ENCODE data around the gene SLC16A13. TPM values are rescaled to one million over a fixed set of nuclear protein-coding genes. Genes with fewer than 3 reads are reported as not detected.

The SLC16A13 gene
- total RNA-seq, 1 experiment from 2014 or later, result 8.7 TPM

DNA sequence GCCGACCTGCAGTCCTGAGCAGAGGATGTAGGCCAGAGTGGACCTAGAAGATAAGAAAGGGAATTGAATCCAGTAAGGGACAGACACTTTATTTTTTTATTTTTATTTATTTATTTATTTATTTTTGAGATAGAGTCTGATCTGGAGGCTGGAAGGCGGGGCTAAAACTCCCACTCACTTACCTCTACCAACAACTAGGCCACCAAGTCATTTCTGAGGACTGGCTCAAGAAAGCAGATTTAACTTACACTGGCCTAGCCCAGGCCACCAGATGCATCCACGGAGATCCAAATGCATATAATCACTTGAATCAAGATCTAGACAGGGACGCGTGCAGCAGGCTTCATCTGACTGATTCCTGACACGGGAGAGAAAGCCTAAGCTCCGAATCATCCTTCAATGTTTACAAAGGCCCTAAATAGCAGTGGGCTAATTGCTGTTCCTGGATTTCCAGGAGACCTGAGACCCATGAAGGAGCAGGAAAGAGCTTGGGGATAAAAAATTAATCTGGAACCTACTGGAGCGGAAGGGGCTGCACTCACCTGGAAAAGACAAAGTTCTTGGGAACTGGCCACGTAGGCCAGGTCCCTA lies 41.1 kb upstream of the SLC16A13 start:
- H3K9me3 ChIP-seq, result no peaks in the 10 kb centered on the region
- DNase-seq, result no peak
- no peaks in the 10 kb centered on the region for H3K9me3 Mint-ChIP-seq (ENCODE audit: unreplicated experiment)
- no peak overlapping the region for H3K27ac Mint-ChIP-seq (ENCODE audit: unreplicated experiment)
- TF ChIP-seq, protein P1, sequence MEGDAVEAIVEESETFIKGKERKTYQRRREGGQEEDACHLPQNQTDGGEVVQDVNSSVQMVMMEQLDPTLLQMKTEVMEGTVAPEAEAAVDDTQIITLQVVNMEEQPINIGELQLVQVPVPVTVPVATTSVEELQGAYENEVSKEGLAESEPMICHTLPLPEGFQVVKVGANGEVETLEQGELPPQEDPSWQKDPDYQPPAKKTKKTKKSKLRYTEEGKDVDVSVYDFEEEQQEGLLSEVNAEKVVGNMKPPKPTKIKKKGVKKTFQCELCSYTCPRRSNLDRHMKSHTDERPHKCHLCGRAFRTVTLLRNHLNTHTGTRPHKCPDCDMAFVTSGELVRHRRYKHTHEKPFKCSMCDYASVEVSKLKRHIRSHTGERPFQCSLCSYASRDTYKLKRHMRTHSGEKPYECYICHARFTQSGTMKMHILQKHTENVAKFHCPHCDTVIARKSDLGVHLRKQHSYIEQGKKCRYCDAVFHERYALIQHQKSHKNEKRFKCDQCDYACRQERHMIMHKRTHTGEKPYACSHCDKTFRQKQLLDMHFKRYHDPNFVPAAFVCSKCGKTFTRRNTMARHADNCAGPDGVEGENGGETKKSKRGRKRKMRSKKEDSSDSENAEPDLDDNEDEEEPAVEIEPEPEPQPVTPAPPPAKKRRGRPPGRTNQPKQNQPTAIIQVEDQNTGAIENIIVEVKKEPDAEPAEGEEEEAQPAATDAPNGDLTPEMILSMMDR (IDR thresholded peaks at IDR 0.05; ENCODE audit: insufficient read depth in 1 of 2, low read depth in 1 of 2, low read length in 1 of 2, severe bottlenecking in 1 of 2, unreplicated experiment in 1 of 2), result no peak
- H3K4me3 Mint-ChIP-seq (ENCODE audit: unreplicated experiment), result no peak overlapping the region
- H3K36me3 ChIP-seq (ENCODE audit: control insufficient read depth, insufficient read depth, low read length), result no peaks in the 10 kb centered on the region
- H3K4me3 ChIP-seq (ENCODE audit: low read depth, low read length), result no peak overlapping the region
- H3K27me3 ChIP-seq (replicated peaks; ENCODE audit: control insufficient read depth, insufficient read depth, low read length), result no peaks in the 10 kb centered on the region
- CTCF ChIA-PET, result no interaction called here
- H3K36me3 Mint-ChIP-seq (ENCODE audit: insufficient read depth, unreplicated experiment), result peaks cover 6% of the 10 kb centered on the region
- intact Hi-C loops (cut with micrococcal nuclease; ENCODE audit: unreplicated experiment), result no loop called here
- POLR2A ChIA-PET, result interaction anchor here (0.6 kb wide), 1 partner anchor 8 kb away, joined by 4 read pairs; no protein-coding TSS in a partner anchor
- no peaks in the 10 kb centered on the region for H3K27me3 Mint-ChIP-seq (ENCODE audit: insufficient read depth, unreplicated experiment)
- H3K4me1 ChIP-seq, result no peaks in the 10 kb centered on the region
- H3K4me1 Mint-ChIP-seq (ENCODE audit: low read depth, unreplicated experiment), result no peaks in the 10 kb centered on the region
- no TSS peak for BruUV-seq (replicated peaks)

DNA sequence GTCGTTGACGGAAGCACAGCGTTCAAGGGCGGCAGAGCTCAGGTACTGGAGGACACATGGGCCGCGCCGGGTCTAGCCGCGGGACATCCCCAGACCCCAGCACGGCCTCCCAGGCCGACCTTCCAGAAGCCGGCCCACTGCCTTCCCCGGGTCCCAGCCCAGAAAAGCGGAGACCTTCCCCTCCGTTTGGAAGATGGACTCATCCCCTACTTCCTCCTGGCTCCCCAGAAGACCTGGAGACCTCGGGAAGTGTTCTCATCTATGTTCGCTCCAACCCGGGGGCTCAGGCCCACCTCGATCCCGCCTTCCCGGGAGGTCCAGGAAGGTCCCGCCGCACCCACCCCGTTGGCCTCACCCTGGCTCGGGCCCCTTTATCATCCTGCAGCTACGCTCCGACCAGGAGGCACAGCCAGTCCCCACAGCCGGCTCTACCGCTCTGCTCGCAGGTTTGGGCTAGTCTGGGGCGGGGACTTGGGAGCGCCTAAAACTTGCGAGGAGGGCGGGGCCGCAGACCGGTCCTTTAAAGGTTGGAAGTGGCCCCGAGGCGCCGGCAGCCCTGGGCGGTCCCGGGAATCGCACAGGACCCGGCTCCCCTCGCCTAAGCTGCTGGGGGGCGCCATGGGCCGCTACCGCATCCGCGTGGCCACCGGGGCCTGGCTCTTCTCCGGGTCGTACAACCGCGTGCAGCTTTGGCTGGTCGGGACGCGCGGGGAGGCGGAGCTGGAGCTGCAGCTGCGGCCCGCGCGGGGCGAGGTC lies 40.1 kb upstream of the SLC16A13 start, which contains the start of gene ALOX12:
Gene ALOX12 (plus strand): TSS at position 550 of the 756 bp plus-strand sequence. CDS start 69 bp downstream, at position 619.
- peaks cover 6% of the 10 kb centered on the region for H3K36me3 Mint-ChIP-seq (ENCODE audit: insufficient read depth, unreplicated experiment)
- no peaks in the 10 kb centered on the region for H3K27me3 Mint-ChIP-seq (ENCODE audit: insufficient read depth, unreplicated experiment)
- BruUV-seq (replicated peaks), result no TSS peak
- no peaks in the 10 kb centered on the region for H3K4me1 ChIP-seq
- H3K4me1 Mint-ChIP-seq (ENCODE audit: low read depth, unreplicated experiment), result no peaks in the 10 kb centered on the region
- DNase-seq, result no peak
- no peaks in the 10 kb centered on the region for H3K36me3 ChIP-seq (ENCODE audit: control insufficient read depth, insufficient read depth, low read length)
- no peaks in the 10 kb centered on the region for H3K9me3 ChIP-seq
- H3K9me3 Mint-ChIP-seq (ENCODE audit: unreplicated experiment), result no peaks in the 10 kb centered on the region
- TF ChIP-seq, protein P1 (IDR thresholded peaks at IDR 0.05; ENCODE audit: insufficient read depth in 1 of 2, low read depth in 1 of 2, low read length in 1 of 2, severe bottlenecking in 1 of 2, unreplicated experiment in 1 of 2), result no peak
- ChIA-PET POLR2A (interaction anchor here (0.6 kb wide), 1 partner anchor 9 kb away, joined by 4 read pairs; no protein-coding TSS in a partner anchor), CTCF (interaction anchor here (1.1 kb wide), 1 partner anchor 9 kb away, joined by 3 read pairs; no protein-coding TSS in a partner anchor)
- H3K27ac Mint-ChIP-seq (ENCODE audit: unreplicated experiment), result no peak within 1 kb of the TSS
- intact Hi-C loops (cut with micrococcal nuclease; ENCODE audit: unreplicated experiment), result no loop called here
- H3K4me3 ChIP-seq (ENCODE audit: low read depth, low read length), result no peak within 1 kb of the TSS
- H3K4me3 Mint-ChIP-seq (ENCODE audit: unreplicated experiment), result no peak within 1 kb of the TSS
- H3K27me3 ChIP-seq (replicated peaks; ENCODE audit: control insufficient read depth, insufficient read depth, low read length), result no peaks in the 10 kb centered on the region

DNA sequence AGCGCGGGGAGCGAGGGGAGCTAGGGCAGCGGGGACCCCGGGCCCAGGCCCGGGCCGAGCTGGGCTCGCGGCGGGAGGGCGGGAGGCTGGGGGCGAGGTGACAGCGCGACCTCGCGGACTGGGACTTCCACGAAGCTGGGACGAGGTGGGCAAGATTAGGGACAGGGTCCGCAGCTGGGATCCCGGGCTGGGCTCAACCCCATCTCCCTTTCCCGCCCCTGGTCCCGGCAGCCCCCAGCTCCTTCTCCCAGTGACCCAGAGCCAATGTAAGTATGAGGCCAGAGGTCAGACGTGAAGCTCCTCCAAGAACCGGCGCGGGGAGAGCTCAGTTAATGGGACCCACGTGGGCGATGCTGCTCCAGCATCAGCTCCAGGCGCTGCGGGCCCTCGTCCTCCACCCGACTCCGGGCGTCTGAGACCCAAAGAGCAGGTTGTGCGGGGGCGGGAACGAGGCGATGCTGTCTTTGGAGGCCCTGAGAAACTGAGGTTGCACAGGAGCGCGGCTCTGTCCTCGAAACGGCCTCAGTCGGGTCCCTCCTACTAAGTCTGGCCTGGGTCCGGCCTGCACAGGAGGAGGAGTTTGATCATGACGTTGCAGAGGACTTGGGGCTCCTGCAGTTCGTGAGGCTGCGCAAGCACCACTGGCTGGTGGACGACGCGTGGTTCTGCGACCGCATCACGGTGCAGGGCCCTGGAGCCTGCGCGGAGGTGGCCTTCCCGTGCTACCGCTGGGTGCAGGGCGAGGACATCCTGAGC lies 39.4 kb upstream of the SLC16A13 start:
- H3K4me3 Mint-ChIP-seq (ENCODE audit: unreplicated experiment), result no peak overlapping the region
- no TSS peak for BruUV-seq (replicated peaks)

More for the DNA sequence above, 39.4 kb upstream of the SLC16A13 start:
- Mint-ChIP-seq H3K36me3 (ENCODE audit: insufficient read depth, unreplicated experiment) (peaks cover 14% of the 10 kb centered on the region), H3K27me3 (ENCODE audit: insufficient read depth, unreplicated experiment) (no peaks in the 10 kb centered on the region), H3K9me3 (ENCODE audit: unreplicated experiment) (no peaks in the 10 kb centered on the region), H3K4me1 (ENCODE audit: low read depth, unreplicated experiment) (no peaks in the 10 kb centered on the region), H3K27ac (ENCODE audit: unreplicated experiment) (no peak overlapping the region)
- intact Hi-C loops (cut with micrococcal nuclease; ENCODE audit: unreplicated experiment), result no loop called here
- no peaks in the 10 kb centered on the region for H3K4me1 ChIP-seq
- no peaks in the 10 kb centered on the region for H3K27me3 ChIP-seq (replicated peaks; ENCODE audit: control insufficient read depth, insufficient read depth, low read length)
- no peak for DNase-seq
- ChIA-PET CTCF (interaction anchor here (1.1 kb wide), 1 partner anchor 8 kb away, joined by 3 read pairs; no protein-coding TSS in a partner anchor), POLR2A (no interaction called here)
- TF ChIP-seq, protein P1 (IDR thresholded peaks at IDR 0.05; ENCODE audit: insufficient read depth in 1 of 2, low read depth in 1 of 2, low read length in 1 of 2, severe bottlenecking in 1 of 2, unreplicated experiment in 1 of 2), result no peak
- no peaks in the 10 kb centered on the region for H3K9me3 ChIP-seq
- H3K4me3 ChIP-seq (ENCODE audit: low read depth, low read length), result no peak overlapping the region
- H3K36me3 ChIP-seq (ENCODE audit: control insufficient read depth, insufficient read depth, low read length), result no peaks in the 10 kb centered on the region

Measured in Caco-2 (cell line).